ENCODE measurements around the gene COMMD1. TPM values are rescaled to one million over a fixed set of nuclear protein-coding genes. Genes with fewer than 3 reads are reported as not detected.
A peak's percentile ranks its signal among the peaks of the same experiment; 100 is the strongest.
"Not testable (repeated sequence)": the region's sequence is repeated elsewhere in the genome, so short reads cannot be mapped to it uniquely, and the experiment has no call there.

COMMD1 gene
- total RNA-seq, 1 experiment from 2014 or later, result 75.8 TPM

DNA sequence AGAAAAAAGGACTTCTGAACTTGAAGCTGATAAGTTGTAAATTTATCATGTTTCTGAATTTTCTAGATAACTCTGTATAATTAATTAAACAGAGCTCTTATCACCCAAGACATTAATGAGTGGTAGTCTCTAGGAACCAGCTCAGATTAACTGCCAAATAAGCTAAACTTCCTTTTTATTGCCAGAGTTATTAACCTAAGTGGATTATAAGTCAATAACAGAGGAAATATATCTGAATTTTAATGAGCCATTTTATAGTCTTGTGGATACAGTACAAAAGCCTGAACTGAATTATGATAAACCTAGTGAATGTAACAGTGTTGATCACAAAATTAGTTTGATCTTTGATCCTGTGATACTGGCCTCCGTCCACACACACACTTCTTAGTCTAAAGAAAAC, 111.5 kb downstream of the COMMD1 start:
- no peak for DNase-seq (ENCODE audit: low read depth)

GRCh38 chr2:62029910-62030309, 124.4 kb downstream of the COMMD1 start:
- no peak for DNase-seq (ENCODE audit: low read depth)

- DNase-seq (ENCODE audit: low read depth), result no peak
Measured at GRCh38 chr2:62030902-62031301, 125.4 kb downstream of the COMMD1 start.

- no peak for DNase-seq (ENCODE audit: low read depth)
Measured at GRCh38 chr2:62032096-62032495, 126.6 kb downstream of the COMMD1 start.

DNA sequence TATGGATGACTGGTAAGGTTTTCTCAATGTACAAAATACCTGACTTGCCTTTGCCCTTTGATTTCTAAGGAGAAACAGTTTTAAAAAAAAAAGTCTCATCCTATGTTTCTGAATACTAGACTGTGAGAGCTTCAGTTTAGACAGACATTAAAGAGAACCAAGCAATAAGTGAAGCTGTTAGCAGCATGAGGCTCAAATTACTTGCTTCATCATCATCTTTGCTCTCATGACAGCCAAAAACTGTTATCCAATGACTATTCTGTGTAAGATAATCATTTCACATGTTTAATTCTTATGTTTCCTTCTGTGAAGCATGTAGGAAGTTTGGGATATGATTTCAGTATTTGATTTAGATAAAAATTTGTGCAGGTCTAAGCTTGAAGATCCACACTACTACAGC, 129.2 kb downstream of the COMMD1 start:
- no peak for DNase-seq (ENCODE audit: low read depth)

GRCh38 chr2:62036229-62036628, 130.8 kb downstream of the COMMD1 start:
- DNase-seq (ENCODE audit: low read depth), result no peak

DNA sequence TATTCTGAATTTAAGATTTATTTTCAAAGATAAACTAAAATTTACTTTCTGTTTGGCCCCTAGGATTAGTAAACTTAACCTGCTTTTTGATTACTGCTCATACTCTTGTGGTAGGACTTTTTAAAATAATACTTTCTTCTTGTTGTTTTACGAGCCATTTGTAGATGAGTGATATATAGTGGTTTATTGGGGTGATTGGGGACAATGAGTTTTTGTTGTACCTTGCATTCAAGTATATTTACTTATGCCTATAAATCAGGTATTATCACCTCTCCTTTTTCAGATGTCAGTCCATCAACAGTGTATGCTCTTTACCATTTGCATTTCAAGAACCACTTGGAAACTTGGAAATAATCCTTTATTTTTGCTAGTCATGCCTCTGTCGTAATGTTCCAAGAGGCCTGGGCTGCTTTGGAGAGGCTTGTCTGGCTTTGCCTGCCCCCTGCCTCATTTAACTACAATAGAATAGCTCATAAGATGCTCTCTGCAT, 131.3 kb downstream of the COMMD1 start:
- DNase-seq (ENCODE audit: low read depth), result no peak

DNA sequence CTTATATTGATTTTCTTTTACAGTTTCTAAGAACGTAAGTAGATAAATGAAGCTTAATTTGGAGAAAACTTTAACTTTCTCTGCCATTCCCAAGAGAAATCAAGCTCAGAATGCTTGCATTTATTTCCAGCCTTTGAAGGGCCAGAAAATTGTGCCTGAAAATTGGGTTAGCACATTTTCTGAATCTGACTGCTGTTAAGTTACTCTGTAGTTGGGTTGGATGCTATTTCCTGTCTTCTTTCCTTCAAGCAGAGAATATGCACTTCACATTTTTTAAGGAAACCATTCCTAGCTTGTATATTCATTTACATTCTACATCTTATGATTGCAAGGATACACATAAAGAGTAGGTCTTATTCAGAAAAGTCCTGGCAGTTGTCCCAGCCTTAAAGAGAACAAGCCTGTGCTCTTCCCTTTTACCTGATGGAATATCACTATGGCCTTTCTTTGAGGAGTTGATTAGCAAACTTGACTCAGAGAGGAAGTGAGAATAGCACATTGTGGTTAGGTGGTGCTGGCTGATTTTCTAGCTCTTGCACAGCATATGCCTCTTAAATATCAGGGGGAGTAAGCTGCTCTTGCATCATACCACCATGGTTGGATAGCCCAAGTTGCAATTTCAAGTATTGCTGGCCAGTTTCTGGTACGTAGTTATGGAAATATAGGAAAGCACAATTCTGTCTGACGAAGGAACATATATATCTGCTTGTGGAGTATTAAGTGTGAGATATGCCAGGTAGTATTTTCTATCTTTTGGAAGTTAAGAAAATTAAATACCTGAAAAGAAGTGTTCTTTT, 133.7 kb downstream of the COMMD1 start:
- DNase-seq (ENCODE audit: low read depth), result peak; percentile 13

DNA sequence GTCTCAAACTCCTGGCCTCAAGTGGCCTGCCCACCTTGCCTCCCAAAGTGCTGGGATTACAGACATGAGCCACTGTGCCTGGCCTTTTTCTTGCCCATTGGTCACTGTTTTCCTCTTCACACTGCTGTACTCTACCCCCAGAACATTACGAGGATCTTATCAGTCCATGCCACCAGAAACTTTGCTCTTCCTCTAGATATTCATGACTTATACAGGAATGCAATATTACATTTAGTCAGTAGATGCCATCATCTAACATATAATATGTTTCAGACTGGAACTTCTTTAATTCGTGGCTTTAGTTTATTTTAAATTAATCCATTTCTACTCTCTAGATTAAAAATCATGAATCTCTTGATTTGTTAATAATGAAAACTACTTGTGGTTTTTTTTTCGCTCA, 135.5 kb downstream of the COMMD1 start:
- DNase-seq (ENCODE audit: low read depth), result no peak

GRCh38 chr2:62041701-62042385, 136.4 kb downstream of the COMMD1 start:
- not testable (repeated sequence) for DNase-seq (ENCODE audit: low read depth)

GRCh38 chr2:62042400-62042799, 136.9 kb downstream of the COMMD1 start:
- no peak for DNase-seq (ENCODE audit: low read depth)

DNA sequence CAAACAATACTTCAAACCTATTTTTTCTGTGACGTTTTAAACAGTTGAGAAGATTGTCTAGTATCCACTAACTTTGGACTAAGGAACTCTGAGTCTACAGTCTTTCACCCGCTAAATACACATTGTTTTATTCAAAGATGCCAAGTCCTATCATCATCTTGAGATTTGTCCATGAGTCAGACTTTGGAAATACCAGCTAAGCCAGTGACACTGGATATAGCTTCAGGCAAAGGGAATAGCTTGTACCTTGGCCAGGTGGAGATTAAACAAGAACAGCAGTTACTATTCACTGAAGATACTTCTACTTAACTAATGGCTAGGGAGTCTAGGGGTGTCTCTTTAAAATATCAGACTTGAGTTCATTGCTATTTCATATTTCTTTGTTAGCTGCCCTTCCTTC, 137.5 kb downstream of the COMMD1 start:
- no peak for DNase-seq (ENCODE audit: low read depth)

DNA sequence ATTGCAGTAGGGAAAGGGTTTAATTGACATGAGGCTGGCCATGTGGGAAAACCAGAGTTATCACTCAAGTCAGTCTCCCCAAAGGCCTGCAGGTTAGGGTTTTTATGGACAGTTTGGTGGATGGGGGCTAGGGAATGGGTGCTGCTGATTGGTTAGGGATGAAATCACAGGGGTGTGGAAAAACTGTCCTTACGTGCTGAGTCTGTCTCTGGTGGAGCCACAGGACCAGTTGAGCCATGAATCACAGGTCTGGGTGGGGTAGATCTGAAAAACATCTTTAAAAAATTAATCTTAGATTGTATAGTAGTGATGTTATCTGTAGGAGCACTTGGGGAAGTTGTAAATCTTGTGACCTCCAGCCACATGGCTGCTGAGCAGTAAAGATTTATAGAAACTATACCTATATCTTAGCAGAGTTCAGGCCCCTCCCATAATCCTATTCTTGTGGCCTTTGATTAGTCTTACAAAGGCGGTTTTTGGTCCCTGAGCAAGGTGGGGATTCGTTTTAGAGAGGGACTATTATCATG, 139.6 kb downstream of the COMMD1 start:
- no peak for DNase-seq (ENCODE audit: low read depth)

DNA sequence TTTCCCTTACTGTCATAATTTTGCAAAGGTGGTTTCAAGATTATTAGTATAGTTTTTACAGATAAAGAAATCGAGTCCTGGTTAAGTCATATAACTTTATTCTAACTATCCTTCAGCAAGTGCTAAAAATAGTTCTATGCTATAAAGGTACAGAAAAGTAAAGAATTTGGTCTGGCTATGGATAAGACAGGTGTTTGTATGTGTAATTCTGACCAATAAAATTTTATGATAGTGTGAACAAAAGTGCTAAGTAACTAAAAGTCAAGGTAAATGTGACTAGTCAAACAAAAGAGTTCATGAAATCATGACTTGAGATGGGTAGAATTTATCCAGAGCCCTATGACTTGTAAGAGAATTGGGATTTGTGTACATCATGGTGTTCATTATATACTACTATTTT, 140.7 kb downstream of the COMMD1 start:
- DNase-seq (ENCODE audit: low read depth), result no peak

- no peak for DNase-seq (ENCODE audit: low read depth)
Measured at GRCh38 chr2:62050456-62051045, 145.1 kb downstream of the COMMD1 start.

GRCh38 chr2:62054029-62054791, 148.7 kb downstream of the COMMD1 start:
- no peak for DNase-seq (ENCODE audit: low read depth)

DNA sequence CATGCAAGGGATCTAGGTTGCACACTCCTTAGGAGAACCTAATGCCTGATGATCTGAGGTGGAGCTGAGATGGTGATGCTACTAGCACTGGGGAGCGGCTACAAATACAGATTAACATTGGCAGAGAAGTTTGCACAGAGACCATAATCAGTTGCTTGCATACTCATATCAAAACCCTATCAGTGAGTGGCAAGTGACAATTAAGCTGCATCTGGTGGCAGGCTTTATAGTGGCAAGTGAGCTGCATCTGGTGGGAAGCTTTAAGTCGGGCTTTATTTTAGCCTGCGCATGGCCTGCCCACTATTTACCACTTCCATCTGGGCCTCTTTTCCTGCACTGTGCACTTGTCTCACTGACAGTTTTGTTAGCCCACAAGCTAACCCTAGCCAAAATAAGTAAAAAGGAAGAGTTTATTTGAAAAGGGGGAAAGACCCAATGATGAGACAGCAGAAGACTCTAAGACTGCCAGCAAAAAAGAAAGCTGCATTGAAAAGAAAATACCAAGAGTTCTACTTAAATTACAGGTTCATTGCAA, 149.5 kb downstream of the COMMD1 start:
- no peak for DNase-seq (ENCODE audit: low read depth)

- no peak for DNase-seq (ENCODE audit: low read depth)
Measured at GRCh38 chr2:62055724-62056336, 150.4 kb downstream of the COMMD1 start.

DNA sequence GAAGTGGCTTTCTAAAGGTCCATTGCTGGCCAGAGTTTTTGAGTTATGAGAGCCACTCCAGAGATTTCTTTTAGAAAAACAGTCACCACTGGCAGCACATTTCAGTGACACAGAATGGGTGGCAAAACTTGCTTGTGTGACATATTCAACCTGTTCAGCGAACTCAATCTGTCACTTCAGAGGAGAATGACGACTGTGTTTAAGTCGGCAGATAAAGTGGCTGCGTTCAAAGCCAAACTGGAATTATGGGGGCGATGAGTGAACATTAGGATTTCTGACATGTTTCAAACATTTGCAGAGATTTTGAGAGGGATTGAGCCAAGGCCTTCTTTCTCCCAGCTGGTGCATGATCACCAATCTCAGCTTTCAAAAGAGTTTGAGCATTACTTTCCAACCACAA, 150.9 kb downstream of the COMMD1 start:
- no peak for DNase-seq (ENCODE audit: low read depth)

- no peak for DNase-seq (ENCODE audit: low read depth)
Measured at GRCh38 chr2:62065243-62065642, 159.8 kb downstream of the COMMD1 start.

- no peak for DNase-seq (ENCODE audit: low read depth)
Measured at GRCh38 chr2:62071126-62071598, 165.7 kb downstream of the COMMD1 start.
